Gastroesophageal sphincter (tissue), 3 donors: ENCODE data around the gene GNG14.

Experiments
- CTCF ChIP-seq, 4 experiments: fragments of 200-600 bp in 2 of 4; fragments of 450-650 bp in 2 of 4; sonication (generic) in 1 of 4; IDR thresholded peaks; one replicate each; pipeline ENCODE4 v1.5.1; 2017 to 2019; ENCODE audit warnings: antibody characterized with exemption in 4 of 4, mild to moderate bottlenecking in 2 of 4, moderate library complexity in 2 of 4
- POLR2A ChIP-seq, 2 donors: fragments of 450-650 bp; IDR thresholded peaks; one replicate each; pipeline ENCODE4 v1.6.1; 2017; ENCODE audit warnings: antibody characterized with exemption in 2 of 2, mild to moderate bottlenecking in 2 of 2, moderate library complexity in 1 of 2

- no peak for TF ChIP-seq CTCF (IDR thresholded peaks at IDR 0.05)
- TF ChIP-seq POLR2A (IDR thresholded peaks at IDR 0.05) = no peak
These were observed 17.5 kb upstream of the GNG14 start for GRCh38 chr19:12670159-12670928.
